Central memory CD8-positive, alpha-beta T cell (primary cell): ENCODE data around the gene SHROOM2.

Experiments
- ATAC-seq: fragments of 150-1000 bp; cut with Tn5 transposase; replicated peaks from 2 replicates; pipeline ENCODE4 v1.10.0; 2022; ENCODE audit warnings: mild to moderate bottlenecking, moderate FRiP score, moderate number of reproducible peaks; ENCODE audit not compliant: poor library complexity, severe bottlenecking; ENCODE audit errors: extremely low read depth
- DNase-seq, 2 donors: peaks; one replicate each; pipeline ENCODE4 v3.0.0; 2021; ENCODE audit warnings: low spot score in 2 of 2
- H3K27ac Mint-ChIP-seq: one replicate; pipeline ENCODE4 v1.8.0; 2022; ENCODE audit warnings: low read depth, mild to moderate bottlenecking, moderate library complexity, mixed read lengths
- H3K27me3 Mint-ChIP-seq: one replicate; pipeline ENCODE4 v1.8.0; 2022; ENCODE audit warnings: mixed read lengths
- H3K36me3 Mint-ChIP-seq: one replicate; pipeline ENCODE4 v1.8.0; 2022; ENCODE audit warnings: mild to moderate bottlenecking, moderate library complexity, mixed read lengths; ENCODE audit not compliant: insufficient read depth
- H3K4me1 Mint-ChIP-seq: one replicate; pipeline ENCODE4 v1.8.0; 2022; ENCODE audit warnings: mixed read lengths
- H3K4me3 Mint-ChIP-seq: one replicate; pipeline ENCODE4 v1.8.0; 2022; ENCODE audit warnings: mild to moderate bottlenecking, moderate library complexity, mixed read lengths
- H3K9me3 Mint-ChIP-seq: one replicate; pipeline ENCODE4 v1.8.0; 2022; ENCODE audit warnings: mixed read lengths

SHROOM2 gene

GRCh38 chrX:9785944-9786797 lies at the start of gene SHROOM2:
SHROOM2 (plus strand) TSS chrX:9786429; CDS start chrX:9786546, 117 bp downstream.
- DNase-seq (no peak), ATAC-seq (no peak)
- no peaks in the 10 kb centered on the region for H3K9me3 Mint-ChIP-seq
- H3K27me3 Mint-ChIP-seq: peaks cover 18% of the 10 kb centered on the region
- no peak within 1 kb of the TSS for H3K27ac Mint-ChIP-seq
- H3K4me1 Mint-ChIP-seq: no peaks in the 10 kb centered on the region
- no peak within 1 kb of the TSS for H3K4me3 Mint-ChIP-seq
- H3K36me3 Mint-ChIP-seq: no peaks in the 10 kb centered on the region

- peaks cover 9% of the 10 kb centered on the region for H3K27me3 Mint-ChIP-seq
- DNase-seq (no peak), ATAC-seq (no peak)
- H3K27ac Mint-ChIP-seq: no peak overlapping the region
- H3K4me3 Mint-ChIP-seq: no peak overlapping the region
- H3K4me1 Mint-ChIP-seq: no peaks in the 10 kb centered on the region
- H3K36me3 Mint-ChIP-seq: peaks cover 2% of the 10 kb centered on the region
- no peaks in the 10 kb centered on the region for H3K9me3 Mint-ChIP-seq
Measured at GRCh38 chrX:9737363-9737762, 48.9 kb upstream of the SHROOM2 start.

- Mint-ChIP-seq H3K27ac (no peak overlapping the region), H3K4me3 (no peak overlapping the region), H3K4me1 (no peaks in the 10 kb centered on the region), H3K36me3 (peaks cover 2% of the 10 kb centered on the region), H3K9me3 (no peaks in the 10 kb centered on the region), H3K27me3 (peaks cover 9% of the 10 kb centered on the region)
- ATAC-seq (no peak), DNase-seq (no peak)
Measured at GRCh38 chrX:9738151-9738550, 48.1 kb upstream of the SHROOM2 start.

GRCh38 chrX:9739130-9739529 lies 47.1 kb upstream of the SHROOM2 start:
- DNase-seq (no peak), ATAC-seq (no peak)
- peaks cover 2% of the 10 kb centered on the region for H3K36me3 Mint-ChIP-seq
- no peaks in the 10 kb centered on the region for H3K9me3 Mint-ChIP-seq
- H3K27me3 Mint-ChIP-seq: peaks cover 9% of the 10 kb centered on the region
- H3K4me3 Mint-ChIP-seq: no peak overlapping the region
- no peaks in the 10 kb centered on the region for H3K4me1 Mint-ChIP-seq
- no peak overlapping the region for H3K27ac Mint-ChIP-seq

- Mint-ChIP-seq H3K36me3 (no peaks in the 10 kb centered on the region), H3K4me3 (no peak overlapping the region), H3K4me1 (peaks cover 6% of the 10 kb centered on the region), H3K9me3 (no peaks in the 10 kb centered on the region), H3K27me3 (no peaks in the 10 kb centered on the region), H3K27ac (no peak overlapping the region)
- DNase-seq (no peak), ATAC-seq (no peak)
Measured at GRCh38 chrX:9745417-9746115, 40.7 kb upstream of the SHROOM2 start.

GRCh38 chrX:9746148-9746888 lies 39.9 kb upstream of the SHROOM2 start:
- Mint-ChIP-seq H3K27me3 (no peaks in the 10 kb centered on the region), H3K36me3 (no peaks in the 10 kb centered on the region), H3K4me3 (no peak overlapping the region), H3K9me3 (no peaks in the 10 kb centered on the region), H3K27ac (no peak overlapping the region), H3K4me1 (peaks cover 6% of the 10 kb centered on the region)
- ATAC-seq (no peak), DNase-seq (no peak)

GRCh38 chrX:9747644-9748043 lies 38.6 kb upstream of the SHROOM2 start:
- Mint-ChIP-seq H3K36me3 (no peaks in the 10 kb centered on the region), H3K27me3 (no peaks in the 10 kb centered on the region), H3K9me3 (no peaks in the 10 kb centered on the region), H3K4me3 (no peak overlapping the region), H3K4me1 (peaks cover 6% of the 10 kb centered on the region), H3K27ac (no peak overlapping the region)
- ATAC-seq: no peak
- no peak for DNase-seq

- DNase-seq: no peak
- H3K9me3 Mint-ChIP-seq: no peaks in the 10 kb centered on the region
- ATAC-seq: no peak
- no peak overlapping the region for H3K4me3 Mint-ChIP-seq
- no peak overlapping the region for H3K27ac Mint-ChIP-seq
- H3K27me3 Mint-ChIP-seq: no peaks in the 10 kb centered on the region
- no peaks in the 10 kb centered on the region for H3K36me3 Mint-ChIP-seq
- peaks cover 6% of the 10 kb centered on the region for H3K4me1 Mint-ChIP-seq
Measured at GRCh38 chrX:9749146-9749692, 37.0 kb upstream of the SHROOM2 start.

- H3K36me3 Mint-ChIP-seq: no peaks in the 10 kb centered on the region
- peaks cover 16% of the 10 kb centered on the region for H3K27me3 Mint-ChIP-seq
- H3K9me3 Mint-ChIP-seq: peaks cover 6% of the 10 kb centered on the region
- H3K4me1 Mint-ChIP-seq: no peaks in the 10 kb centered on the region
- no peak overlapping the region for H3K27ac Mint-ChIP-seq
- H3K4me3 Mint-ChIP-seq: no peak overlapping the region
- no peak for ATAC-seq
- DNase-seq: no peak
Measured at GRCh38 chrX:9757366-9757765, 28.9 kb upstream of the SHROOM2 start.

- Mint-ChIP-seq H3K9me3 (peaks cover 6% of the 10 kb centered on the region), H3K4me1 (no peaks in the 10 kb centered on the region)
Measured at GRCh38 chrX:9758021-9758638, 28.1 kb upstream of the SHROOM2 start.

GRCh38 chrX:9759337-9759736 lies 26.9 kb upstream of the SHROOM2 start:
- H3K9me3 Mint-ChIP-seq: peaks cover 6% of the 10 kb centered on the region
- ATAC-seq (no peak), DNase-seq (no peak)
- H3K36me3 Mint-ChIP-seq: no peaks in the 10 kb centered on the region
- no peak overlapping the region for H3K4me3 Mint-ChIP-seq
- peaks cover 16% of the 10 kb centered on the region for H3K27me3 Mint-ChIP-seq
- no peak overlapping the region for H3K27ac Mint-ChIP-seq
- no peaks in the 10 kb centered on the region for H3K4me1 Mint-ChIP-seq

More at GRCh38 chrX:9758021-9758638, 28.1 kb upstream of the SHROOM2 start:
- no peak for ATAC-seq
- Mint-ChIP-seq H3K27ac (no peak overlapping the region), H3K36me3 (no peaks in the 10 kb centered on the region), H3K27me3 (peaks cover 16% of the 10 kb centered on the region), H3K4me3 (no peak overlapping the region)
- DNase-seq: no peak

GRCh38 chrX:9765072-9765736 lies 21.0 kb upstream of the SHROOM2 start:
- H3K4me3 Mint-ChIP-seq: no peak overlapping the region
- H3K27me3 Mint-ChIP-seq: peaks cover 7% of the 10 kb centered on the region
- H3K36me3 Mint-ChIP-seq: no peaks in the 10 kb centered on the region
- H3K4me1 Mint-ChIP-seq: no peaks in the 10 kb centered on the region
- H3K9me3 Mint-ChIP-seq: no peaks in the 10 kb centered on the region
- no peak for ATAC-seq
- no peak overlapping the region for H3K27ac Mint-ChIP-seq
- no peak for DNase-seq
